Tongue (tissue), 2 donors: ENCODE measurements around the gene LDLRAD4. TPM values are rescaled to one million over a fixed set of nuclear protein-coding genes. Genes with fewer than 3 reads are reported as not detected.
"Not testable (repeated sequence)": the region's sequence is repeated elsewhere in the genome, so short reads cannot be mapped to it uniquely, and the experiment has no call there.

Experiments
- DNase-seq: peaks from one replicate; pipeline ENCODE4 v3.0.0-alpha.2; 2015
- total RNA-seq: library from RNA; depleted of rRNA; stranded (reverse); fragments of >200 nt; gene quantifications from one replicate; pipeline ENCODE4 v1.2.3, GENCODE V29; 2014

The LDLRAD4 gene
- total RNA-seq, 1 donor from 2014 or later, result 36.7 TPM

GRCh38 chr18:13641551-13642439 is 423.2 kb downstream of the LDLRAD4 start:
- peak; percentile 72 for DNase-seq

GRCh38 chr18:13642440-13642827 is 423.9 kb downstream of the LDLRAD4 start:
- DNase-seq, result no peak

GRCh38 chr18:13643261-13643751 is 424.7 kb downstream of the LDLRAD4 start:
- DNase-seq, result no peak

- no peak for DNase-seq
Measured at GRCh38 chr18:13645093-13645492, 426.5 kb downstream of the LDLRAD4 start.

- DNase-seq, result no peak
Measured at GRCh38 chr18:13646633-13647032, 428.1 kb downstream of the LDLRAD4 start.

GRCh38 chr18:13647761-13648160 is 429.2 kb downstream of the LDLRAD4 start:
- no peak for DNase-seq

- DNase-seq, result no peak
Measured at GRCh38 chr18:13649397-13650390, 431.1 kb downstream of the LDLRAD4 start.

GRCh38 chr18:13653746-13654433 is 435.3 kb downstream of the LDLRAD4 start:
- DNase-seq, result peak; percentile 63

GRCh38 chr18:13657974-13658373 is 439.4 kb downstream of the LDLRAD4 start:
- no peak for DNase-seq

- DNase-seq, result peak; percentile 61
Measured at GRCh38 chr18:13658436-13659204, 440.1 kb downstream of the LDLRAD4 start.

- peak; percentile 88 for DNase-seq
Measured at GRCh38 chr18:13660510-13660909, 441.9 kb downstream of the LDLRAD4 start.

- DNase-seq, result peak; percentile 40
Measured at GRCh38 chr18:13661051-13661778, 442.7 kb downstream of the LDLRAD4 start.

- DNase-seq, result no peak
Measured at GRCh38 chr18:13661779-13662256, 443.3 kb downstream of the LDLRAD4 start.

GRCh38 chr18:13672657-13673056 is 454.1 kb downstream of the LDLRAD4 start:
- no peak for DNase-seq

- DNase-seq, result no peak
Measured at GRCh38 chr18:13676471-13676870, 457.9 kb downstream of the LDLRAD4 start.

GRCh38 chr18:13677350-13677749 is 458.8 kb downstream of the LDLRAD4 start:
- DNase-seq, result not testable (repeated sequence)

GRCh38 chr18:13680612-13681011 is 462.1 kb downstream of the LDLRAD4 start:
- DNase-seq, result peak; percentile 34

- no peak for DNase-seq
Measured at GRCh38 chr18:13681701-13682100, 463.1 kb downstream of the LDLRAD4 start.

GRCh38 chr18:13684546-13684945 is 466.0 kb downstream of the LDLRAD4 start:
- no peak for DNase-seq
